Mesenteric fat pad (tissue), 1 donor: Measurements from ENCODE around the gene FNDC3B. TPM values are rescaled to one million over a fixed set of nuclear protein-coding genes. Genes with fewer than 3 reads are reported as not detected.

Experiments used
- DNase-seq: peaks from one replicate; pipeline ENCODE4 v3.0.0-alpha.2; 2020; ENCODE audit warnings: low spot score
- total RNA-seq: library from RNA; stranded (reverse); fragmentation: NEBNext Ultra II Directional; extraction: Animal tissue kit (Norgen Biotek cat#: 25700); gene quantifications from one replicate; pipeline ENCODE4 v1.2.1, GENCODE V29; 2021
- donor health status: DM: yes; HTN: yes; CAD: no.

Gene FNDC3B
- total RNA-seq, 1 donor from 2014 or later: 258 TPM

DNA sequence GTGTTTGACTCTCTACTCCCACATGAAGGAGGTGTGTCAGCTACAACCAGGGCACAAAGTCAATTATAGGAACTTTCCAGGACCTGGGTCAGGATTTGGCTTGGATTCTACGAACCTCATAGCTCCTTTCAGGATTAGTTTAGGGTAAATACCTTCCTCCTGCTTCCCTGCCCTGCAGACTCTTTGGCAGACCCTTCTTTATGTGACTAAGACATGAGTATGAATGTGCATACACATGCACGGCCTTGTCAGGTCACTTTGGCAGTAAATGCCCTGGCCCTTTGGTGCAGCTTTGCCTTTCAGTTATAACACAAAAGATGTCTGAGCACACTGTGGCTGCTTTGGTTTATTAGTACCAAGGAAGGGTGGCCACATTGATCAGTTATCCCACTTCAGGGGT, 340.0 kb downstream of the FNDC3B start:
- DNase-seq: no peak

DNA sequence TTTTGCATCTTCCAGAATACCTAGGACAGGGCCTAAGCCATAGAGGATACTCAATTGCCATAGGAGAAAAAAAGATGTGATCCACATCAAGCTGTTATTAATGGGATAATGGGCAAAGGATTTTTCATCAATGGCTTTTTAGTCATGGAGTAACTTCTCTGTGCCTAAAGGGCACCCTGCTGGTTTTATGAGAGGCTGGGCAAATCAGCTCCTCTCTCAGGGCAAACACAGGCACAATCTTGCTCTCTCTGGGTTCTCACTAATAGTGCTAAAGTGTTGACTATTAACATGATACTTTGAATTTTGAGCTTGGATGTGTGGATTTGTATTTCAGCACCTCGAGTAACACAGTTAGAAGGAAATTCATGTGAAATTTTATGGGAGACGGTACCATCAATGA, 341.3 kb downstream of the FNDC3B start:
- DNase-seq: no peak

DNA sequence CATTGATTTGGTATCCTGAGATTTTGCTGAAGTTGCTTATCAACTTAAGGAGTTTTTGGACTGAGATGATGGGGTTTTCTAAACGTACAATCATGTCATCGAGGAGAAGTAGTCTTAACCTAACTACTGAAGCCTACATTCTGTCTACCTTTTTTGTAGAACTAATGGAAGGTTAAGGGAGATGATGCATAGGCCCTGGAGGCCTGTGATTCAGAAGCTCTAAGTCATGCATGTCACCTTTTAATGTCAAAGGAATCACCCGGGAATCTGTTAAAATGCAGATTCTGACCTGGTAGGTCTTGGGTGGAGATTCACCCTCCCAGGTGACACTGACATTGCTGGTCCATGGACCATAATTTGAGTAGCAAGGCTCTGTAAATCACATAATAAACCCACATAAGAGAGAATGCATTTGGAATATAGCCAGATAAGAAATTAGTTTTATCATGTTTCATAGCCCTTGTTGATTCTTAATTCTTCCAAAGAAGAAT, 344.0 kb downstream of the FNDC3B start:
- DNase-seq: no peak

DNA sequence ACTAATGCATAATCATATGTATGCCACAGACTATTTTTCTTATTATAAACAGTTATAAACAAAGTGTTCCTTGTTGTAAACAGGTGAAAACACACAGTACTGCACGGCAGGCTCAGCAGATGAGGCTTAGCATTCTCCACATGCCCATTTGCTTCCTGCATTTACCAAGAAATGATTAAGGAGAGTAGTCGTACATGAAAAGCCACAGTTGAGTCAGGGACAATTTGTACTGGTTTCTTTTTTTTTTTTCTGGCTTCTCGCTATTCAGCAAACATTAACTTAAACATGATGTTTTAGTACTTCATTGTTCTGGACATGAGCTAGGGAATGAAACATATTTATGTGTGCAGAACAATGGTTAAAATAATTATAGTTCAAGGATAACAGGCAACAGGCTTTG, 345.5 kb downstream of the FNDC3B start:
- DNase-seq: no peak

DNA sequence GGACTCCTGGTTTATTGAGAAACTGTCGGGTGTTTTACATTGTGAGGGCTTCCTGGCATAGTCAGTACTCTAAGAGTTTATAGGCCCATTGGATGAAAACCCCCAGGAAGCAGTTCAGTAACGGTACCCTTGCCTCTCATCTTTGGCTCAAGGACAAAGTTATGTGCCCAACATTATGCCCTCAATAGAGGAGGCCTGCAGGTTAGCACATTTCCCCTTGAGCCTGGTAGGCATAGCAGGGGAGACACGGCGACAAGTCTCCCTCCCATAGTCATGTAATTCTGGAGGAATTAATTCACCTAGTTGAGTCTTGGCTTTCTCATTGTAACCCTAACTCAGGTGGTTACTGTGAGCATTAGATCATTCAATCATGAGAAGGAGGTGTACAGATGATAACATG, 348.4 kb downstream of the FNDC3B start:
- DNase-seq: no peak

DNA sequence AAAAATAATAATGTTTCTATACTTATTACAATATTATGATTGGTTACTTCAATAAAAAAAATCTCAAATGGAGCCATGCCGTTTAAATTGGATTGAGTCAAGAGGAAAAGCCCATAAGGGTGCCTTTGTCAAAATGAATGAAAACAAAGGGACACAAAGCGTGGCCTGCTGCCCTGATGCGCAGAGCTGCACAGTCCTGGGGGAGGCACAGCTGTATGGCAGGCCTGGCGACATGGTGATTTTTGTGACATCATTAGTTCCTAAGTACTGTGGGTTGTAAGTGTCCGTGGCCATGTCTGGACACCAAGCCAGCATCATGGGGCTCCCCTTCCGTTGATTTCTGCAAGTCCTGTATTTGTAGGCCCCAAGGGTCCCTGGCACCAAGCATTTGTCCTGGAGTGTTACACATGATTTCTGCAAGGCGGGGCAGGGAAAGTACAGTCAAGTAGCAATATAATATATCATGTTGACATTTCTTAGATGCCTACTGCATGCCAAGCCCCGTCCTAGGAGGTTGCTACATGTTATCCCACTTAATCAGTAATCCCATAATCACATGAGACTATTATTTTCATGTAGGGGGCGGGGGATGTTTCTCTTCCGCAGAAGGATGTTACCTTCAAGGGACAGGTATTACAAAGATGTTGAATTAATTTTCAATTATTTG, 349.2 kb downstream of the FNDC3B start:
- no peak for DNase-seq

DNA sequence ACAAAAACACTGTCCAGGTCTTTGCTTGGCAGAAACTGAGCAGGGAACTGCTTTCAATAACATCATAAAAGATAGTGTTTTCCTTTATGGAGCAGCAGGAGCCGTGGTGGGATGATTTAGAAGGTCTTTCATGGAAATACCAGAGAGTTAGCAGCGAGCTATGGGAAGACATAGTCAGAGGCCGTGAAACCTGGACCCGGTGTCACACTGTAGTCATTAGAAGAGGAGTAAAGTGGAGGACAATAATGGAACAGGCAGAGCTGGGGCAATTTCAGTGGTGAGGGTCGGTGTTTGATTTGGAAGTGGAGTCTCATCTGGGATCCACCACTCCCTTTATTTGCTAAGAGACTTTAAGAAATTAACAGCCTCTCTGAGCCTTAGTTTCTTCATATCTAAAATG, 351.4 kb downstream of the FNDC3B start:
- DNase-seq: no peak

DNA sequence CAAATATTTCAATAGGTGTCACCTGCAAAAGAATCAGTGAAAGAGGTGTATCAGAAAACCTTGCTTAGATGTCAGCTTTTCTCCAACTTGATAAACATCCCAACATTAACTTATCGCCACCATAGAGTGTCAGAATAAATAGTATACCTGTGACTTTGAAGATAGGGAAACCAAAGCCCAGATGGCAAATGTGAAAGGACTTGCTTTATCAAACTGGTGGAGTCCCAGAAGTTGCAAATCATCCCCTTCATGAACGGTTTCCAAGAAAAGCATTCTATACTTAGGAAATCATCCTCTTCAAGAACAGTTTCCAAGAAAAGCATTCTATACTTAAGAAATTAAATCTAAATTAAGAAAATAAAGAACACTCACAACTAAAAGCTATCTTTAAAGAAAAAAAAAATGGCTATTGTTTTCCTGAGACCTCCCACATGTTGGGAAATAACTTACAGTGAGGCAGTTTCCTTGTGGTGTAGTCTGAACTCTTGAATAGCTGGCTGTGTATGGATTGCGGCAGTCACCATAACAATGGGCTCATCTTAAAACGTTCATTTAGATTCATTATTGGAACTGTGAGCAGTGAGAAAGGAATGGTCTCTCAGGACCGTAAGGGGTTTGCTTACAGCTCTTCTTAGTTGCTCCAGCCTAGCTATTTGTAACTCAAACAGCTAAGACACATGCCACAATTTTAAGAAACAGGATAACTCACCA, 352.4 kb downstream of the FNDC3B start:
- DNase-seq: no peak

DNA sequence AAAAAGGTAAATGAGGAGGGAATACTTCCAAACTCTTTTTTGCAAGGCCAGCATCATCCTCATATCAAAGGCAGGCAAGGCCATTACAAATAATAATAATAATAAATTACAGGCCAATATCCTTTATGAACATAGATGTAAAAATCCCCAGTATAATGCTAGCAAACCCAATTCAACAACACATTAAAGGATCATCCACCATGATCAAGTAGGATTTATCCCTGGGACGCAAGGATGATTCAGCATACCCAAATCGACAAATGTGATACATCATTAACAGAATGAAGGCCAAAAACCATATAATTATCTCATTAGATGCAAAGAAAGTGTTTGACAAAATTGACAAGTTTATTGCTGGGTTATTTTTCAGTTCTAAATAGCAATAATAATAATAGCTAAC, 355.3 kb downstream of the FNDC3B start:
- DNase-seq: no peak

DNA sequence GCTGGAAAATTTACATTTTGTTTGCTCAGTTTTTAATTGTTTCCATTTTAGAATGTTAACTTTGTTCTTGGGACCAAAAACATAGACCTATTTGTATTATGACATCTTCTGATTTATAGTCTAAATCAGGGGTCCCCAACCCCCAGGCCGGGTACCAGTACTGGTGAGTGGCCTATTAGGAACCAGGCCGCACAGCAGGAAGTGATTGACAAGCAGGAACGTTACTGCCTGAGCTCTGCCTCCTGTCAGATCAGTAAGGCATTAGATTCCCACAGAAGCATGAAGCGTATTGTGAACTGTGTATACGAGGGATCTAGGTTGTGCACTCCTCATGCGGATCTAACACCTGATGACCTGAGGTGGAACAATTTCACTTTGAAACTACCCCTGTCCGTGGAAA, 357.0 kb downstream of the FNDC3B start:
- DNase-seq: no peak

DNA sequence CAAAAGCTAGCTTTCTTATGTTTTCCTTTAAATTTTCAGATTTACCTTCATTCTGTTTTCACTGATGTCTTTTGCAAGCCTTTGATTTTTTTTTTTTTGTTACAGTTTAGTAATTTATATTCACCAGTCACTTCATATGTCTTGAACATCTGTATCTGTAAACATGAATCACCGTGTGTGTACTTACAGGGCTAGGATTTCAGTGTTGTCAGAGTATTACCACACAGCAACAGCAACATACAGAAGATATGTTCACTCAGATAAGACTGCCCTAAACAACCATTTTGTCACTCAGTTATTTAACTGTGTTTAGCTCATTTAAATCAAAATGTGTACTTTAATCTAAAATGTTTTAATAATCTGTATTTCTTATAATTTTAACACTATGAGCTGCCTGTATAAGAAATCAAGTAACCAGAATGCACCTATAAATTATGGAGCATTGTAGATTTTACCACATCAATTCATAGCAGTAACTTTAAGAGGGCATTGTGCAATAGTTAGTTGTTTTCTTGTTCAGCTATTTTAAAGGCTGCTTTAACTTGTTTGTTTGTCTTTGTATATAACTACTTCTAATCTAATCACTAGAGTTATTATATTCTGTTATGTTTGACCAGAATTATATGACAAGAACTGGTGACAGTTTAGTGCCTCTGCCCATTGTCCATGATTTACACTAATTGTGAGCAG, 358.5 kb downstream of the FNDC3B start:
- DNase-seq: no peak

DNA sequence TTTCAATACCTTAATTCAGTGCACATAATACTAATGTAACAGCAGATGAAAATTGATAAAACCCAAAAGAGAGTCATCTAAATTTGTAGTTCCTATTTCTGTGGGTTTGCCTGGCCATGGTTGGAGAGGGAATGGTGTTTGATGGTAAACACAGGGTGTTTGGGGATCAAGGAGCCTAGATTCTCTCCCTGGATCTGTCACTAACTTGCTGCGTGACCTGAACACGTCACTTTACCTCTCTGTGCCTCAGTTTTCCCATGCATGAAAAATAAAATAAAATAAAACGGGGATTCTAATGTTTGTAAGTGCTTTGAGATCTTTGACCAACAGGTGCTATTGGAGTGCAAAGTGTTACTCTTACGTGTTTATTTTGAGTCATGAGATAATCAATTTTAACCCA, 359.1 kb downstream of the FNDC3B start:
- no peak for DNase-seq

DNA sequence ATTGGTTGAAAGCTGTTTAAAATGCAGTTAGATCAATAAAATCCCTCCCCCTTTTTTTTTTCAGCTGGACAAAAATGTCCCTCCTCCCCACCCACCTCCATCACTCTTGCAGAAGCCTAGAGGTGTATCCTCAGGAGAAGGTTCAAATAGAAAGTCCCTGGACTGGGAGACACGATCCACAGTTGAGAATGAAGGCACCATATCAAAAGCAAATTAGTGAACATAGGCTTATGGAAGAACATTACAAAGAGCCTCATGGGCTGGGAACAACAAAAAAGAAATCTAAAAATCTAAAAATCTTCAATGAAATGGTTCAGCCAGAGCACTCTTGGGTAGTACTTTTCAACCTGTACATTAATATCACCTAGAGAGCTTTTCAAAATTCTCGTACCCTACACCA, 362.7 kb downstream of the FNDC3B start:
- DNase-seq: no peak

DNA sequence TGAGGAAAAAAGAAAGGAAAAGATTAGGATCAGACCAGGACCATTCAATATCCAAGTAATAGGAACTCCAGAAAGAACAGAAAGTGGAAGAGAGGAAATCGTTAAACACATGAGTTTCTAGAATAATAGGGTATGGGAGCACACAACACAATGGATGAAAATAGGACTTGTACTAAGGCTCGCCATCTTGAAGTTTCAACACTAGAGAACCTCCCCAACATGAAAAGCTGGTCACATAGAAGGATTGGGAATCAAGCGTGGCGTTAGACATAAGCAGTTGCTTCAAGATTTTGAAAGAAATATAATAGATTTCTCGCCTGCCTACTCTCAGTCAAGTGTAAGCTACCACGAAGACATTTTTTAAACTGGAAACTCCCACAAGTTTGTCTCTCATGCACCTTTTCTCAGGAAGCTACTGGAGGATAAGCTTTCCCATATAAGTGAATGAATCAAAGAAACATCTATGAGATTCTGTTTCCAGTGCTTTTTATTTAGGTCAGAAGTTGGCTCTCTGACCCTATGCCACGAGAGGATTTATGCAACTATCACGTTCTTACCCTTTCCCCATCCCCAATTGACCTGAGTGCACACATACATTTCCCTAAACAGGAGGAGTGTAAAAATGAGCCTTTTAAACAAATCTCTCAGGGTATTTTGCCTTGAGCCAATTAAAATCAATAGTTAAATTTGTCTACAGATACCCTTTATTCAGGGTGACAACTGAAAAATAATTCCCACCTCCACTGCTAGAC, 363.7 kb downstream of the FNDC3B start:
- DNase-seq: no peak

DNA sequence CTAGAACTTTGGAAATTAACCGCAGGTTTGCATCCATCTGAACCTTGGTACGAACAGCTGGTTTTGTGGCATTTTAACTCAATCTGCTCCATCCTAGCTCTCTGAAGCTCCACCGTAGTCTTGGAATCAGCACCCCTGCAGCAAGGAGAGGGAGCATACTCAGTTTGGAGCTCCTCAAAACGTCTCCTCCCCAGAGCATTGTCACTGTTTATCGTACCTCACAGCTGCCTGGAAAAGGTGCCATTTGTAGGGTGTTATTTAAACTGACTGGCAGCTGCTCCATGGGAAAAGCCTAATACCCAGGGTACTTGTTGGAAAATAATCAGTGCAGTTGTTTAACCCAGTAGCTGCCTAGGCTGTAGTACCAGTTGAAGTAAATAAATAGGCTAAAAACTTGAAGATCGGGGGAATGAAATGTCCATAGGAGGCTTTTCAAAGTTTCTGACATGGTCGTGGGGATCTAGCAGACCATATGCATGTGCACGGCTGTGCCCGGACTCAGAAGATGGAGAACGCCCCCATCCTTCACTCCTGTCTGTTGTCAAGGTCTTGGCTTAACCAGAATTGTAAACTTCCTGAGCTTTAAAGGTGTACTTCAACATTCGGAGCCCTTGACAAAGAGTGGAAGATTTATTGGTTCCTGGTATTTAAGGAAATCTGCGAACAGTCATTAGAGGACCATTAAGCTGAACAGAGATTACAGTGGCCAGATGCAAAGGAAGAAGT, 365.0 kb downstream of the FNDC3B start:
- DNase-seq: no peak

DNA sequence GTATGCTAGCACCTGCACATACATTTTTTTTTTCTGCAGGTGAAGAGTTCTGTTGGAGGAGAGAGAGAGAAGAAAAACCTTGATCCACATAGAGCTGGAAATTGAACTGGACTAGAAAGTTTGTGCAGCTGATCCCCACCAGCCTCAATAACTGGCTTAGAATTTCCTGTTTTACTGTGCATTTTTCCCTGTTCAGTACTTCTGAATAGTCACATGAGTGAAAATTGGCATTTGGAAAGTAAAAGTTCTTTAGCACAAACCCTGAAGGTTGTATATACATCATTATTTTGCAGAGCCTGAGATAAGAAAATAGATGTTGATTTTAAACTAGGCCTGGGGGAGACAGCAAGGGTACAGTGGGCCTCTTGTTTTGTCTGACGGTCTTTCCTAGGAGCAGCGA, 366.5 kb downstream of the FNDC3B start:
- DNase-seq: no peak

DNA sequence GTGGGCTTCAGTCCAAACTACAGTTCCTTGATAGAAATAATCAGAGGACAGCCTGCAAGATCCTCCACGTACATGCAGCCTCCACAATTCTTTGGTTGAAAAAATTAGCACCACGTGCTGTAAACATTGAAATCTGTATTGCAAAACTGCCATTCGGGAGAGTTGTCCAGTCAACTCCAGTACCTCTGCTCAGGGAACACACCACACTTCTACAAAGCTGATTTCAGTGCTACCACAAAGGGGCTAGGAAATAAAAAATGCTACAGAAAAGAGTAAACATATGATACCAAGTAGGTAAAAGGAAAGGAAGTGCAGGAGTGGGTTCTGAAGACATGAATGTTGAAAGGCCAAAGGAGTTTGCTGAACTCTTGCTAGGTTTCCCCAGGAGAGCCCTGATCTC, 368.5 kb downstream of the FNDC3B start:
- DNase-seq: no peak

DNA sequence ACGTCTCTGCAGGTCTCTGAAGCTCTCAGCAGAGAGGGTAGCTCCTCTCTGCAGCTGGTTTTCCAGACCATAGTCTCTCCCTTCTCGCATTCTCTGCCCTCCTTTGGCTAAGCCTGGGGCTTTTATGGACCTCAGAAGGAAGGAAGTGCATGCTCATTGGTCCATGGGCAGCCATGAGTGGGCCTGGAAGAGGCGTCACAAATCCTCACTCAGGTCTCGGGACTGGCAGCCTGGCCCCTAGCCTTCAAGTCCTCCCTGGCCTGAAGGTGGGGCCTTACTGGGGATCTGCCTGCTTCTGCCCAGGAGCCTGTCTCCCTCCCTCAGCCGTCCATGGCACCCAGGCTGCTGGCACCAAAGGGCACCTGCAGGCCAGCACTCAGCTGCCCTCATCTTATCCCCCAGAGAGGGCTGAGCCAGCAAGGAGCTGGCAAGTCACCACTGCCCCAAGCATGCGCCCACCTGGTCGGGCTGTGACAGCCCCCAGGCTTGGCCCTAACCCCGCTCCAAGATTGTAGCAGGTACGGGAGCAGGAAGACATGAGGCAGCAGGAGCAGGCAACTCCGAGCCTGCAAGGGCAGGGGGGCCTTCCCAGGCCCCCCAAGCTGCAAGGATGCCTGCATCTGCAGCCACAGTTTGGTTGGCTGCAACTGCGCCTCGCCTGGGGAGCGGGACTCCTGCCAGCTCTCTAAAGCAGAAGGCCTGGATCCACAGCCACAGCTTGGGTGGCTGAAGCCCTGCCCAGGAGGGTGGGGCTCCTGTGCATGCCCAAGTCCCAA, 371.5 kb downstream of the FNDC3B start:
- no peak for DNase-seq

DNA sequence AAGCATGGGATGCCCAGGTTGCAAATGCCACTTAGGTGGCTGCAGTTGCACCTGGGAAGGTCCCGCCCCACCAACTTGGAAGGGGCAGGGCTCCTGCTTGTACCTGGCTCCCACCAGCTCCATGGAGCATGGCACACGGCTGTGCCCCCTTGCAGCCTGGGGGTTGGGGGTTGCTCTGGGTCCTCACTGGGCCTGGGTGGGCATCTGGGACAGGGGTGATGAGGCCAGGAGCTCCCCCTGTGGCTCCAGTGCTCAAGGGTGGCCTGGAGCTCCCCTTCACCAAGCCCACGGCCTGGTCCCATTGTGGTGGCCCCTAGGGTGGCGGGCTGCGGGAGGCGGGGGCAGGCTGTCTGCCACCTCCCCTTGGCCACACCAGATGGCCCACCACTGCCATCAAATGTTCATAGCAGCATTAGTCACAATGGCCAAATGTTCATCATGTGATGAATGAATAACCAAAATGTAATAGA, 372.1 kb downstream of the FNDC3B start:
- DNase-seq: no peak

DNA sequence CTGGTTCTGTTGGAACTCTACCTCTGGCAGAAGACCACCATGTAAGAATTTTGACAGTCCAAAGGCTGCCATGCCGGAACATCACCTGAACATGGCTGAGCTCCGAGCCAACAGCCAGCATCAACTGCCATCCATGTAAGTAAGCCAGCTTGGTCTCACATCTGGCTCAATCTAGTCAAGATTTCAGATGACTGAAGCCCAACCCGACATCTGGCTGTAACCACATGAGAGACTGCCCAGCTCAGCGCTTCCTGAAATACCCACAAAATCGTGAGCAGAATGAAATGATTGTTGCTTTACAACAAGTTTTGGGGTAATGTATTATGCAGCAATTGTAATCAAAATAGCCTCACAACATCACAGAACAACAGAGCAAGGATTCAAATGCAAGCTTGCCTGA, 375.9 kb downstream of the FNDC3B start:
- no peak for DNase-seq
